GM12891 (cell line): ENCODE results near the gene CISD3.

Experiments
- POLR2A ChIP-seq: IDR thresholded peaks from 2 replicates; pipeline ENCODE4 v1.6.1; 2011; ENCODE audit warnings: low read depth, low read length, control low read depth
- POLR2AphosphoS5 ChIP-seq: IDR thresholded peaks from 2 replicates; pipeline ENCODE4 v1.6.1; 2011; ENCODE audit warnings: low read depth, low read length, control low read depth
- TAF1 ChIP-seq: IDR thresholded peaks from 2 replicates; pipeline ENCODE4 v1.6.1; 2011; ENCODE audit warnings: low read depth, low read length, control low read depth

DNA sequence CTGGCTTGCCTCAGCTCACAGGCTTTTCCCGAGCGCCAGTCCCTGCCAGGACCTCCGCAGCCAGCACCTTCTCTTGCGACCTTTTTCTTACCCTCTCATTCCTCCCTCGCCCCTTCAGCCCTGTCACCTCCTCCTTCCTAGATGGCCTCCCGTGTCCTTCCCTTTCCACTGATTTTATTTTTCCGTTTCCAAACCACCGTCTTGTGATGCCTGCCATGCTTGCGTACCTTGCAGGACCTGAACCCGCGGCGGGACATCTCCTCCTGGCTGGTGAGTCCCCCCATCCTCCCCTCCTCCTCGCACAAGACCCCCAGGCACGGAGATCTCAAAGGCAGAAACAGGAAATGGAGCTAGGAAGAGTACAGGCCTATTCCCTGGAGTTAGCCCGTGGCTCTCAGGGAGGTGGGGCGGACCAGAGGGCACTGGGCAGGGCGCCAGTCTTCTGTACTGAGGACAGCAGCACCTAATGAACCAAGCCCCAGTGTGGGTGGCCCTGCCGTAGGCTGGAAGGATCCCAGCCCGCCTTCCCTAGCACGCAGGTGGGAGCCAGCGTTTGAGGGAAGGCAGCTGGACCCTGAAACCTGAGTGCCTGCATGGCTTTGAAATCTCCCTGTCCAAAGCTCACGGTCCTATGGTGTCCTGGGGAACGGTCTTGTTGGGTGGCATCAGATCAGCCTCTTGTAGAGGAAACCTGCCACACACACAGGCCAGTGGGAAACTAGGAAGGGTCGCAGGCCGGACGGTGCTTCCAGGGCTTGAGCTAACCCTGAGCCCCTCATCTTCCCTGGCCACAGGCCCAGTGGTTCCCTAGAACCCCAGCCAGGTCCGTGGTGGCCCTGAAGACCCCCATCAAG is 612 bp downstream of the CISD3 start:
- no peak for TF ChIP-seq POLR2AphosphoS5
- no peak for TF ChIP-seq POLR2A
- TF ChIP-seq TAF1: no peak
